Activated T-cell treated with anti-CD3 and anti-CD28 coated beads, Interleukin-2, amount 50 U/mL, for 48 hours (primary cell): ENCODE data around the gene COX18.
A peak's percentile ranks its signal among the peaks of the same experiment; 100 is the strongest.

Source experiments
- DNase-seq, 2 experiments: peaks; one replicate each; pipeline ENCODE4 v3.0.0-alpha.2; 2020

Gene COX18, protein sequence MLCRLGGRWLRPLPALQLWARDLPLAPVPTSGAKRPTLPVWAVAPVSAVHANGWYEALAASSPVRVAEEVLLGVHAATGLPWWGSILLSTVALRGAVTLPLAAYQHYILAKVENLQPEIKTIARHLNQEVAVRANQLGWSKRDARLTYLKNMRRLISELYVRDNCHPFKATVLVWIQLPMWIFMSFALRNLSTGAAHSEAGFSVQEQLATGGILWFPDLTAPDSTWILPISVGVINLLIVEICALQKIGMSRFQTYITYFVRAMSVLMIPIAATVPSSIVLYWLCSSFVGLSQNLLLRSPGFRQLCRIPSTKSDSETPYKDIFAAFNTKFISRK

DNA sequence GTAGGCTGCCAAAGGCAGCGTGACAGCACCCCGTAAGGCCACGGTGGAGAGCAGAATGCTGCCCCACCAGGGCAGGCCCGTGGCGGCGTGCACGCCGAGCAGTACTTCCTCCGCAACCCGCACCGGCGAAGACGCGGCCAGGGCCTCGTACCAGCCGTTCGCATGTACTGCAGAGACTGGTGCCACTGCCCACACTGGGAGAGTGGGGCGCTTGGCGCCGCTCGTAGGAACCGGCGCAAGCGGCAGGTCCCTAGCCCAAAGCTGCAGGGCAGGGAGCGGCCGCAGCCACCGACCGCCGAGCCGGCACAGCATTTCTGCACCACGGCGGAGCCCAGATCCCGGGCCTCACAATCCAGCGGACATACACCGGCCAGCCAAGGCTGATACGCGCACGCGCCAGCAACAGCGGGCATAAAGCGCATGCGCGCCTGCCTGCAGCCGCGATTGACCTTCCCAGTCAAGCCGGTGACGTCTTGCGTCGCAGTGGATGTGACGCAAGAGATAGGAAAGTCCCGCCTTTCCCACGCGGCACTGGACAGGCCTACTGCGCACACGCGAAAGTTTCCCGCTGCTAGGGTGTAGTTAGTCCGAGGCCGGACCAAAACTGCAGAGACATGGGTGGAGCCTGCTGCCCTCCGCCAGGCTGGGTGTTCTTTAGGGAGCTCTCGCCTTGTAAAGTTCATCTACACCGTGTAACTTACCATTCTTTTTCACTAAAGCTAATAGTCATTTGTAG is at the start of gene COX18:
Gene COX18, minus strand, starts transcription at position 379 of the 736 bp plus-strand sequence. Its CDS starts 67 bp downstream, at position 312.
- DNase-seq: peak; percentile 96

DNA sequence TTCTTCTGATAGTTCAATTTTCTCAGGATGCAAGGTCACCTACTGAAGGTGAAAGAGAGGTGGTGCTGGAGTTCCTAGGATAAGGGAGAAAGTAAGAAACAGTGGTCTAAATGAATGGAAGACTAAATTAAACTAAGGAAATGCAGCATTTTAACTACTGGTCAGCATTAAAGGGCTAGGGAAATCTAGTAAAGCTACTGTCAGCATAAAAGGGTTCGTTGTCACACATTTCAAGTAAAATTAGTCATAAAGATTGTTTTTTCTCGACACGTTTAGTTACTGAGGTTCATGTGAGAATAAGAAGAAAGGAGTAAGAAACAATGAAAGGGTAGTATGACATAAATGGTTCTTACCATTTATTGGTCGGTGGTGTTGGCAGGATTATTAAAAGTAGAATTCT is 40.0 kb upstream of the COX18 start:
- no peak for DNase-seq

DNA sequence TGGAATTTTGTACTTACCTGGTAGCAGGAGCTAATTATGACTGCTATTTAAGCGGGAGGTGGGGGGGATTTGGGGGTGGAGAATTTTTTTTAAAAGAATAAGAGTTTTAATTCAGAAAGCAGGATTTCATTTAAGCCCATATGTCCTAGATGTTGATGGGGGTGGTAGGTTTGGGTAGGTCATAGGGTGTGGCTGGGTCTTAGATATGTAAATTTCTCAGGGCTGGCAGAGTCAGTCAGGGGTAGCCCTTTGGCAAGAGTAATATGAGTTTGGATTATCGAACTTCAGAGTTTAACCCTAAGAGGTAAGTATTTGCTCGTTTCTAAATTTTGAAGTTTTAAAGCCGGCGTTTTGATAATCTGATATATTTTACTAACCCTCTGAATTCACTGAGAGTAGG is 35.2 kb upstream of the COX18 start:
- no peak for DNase-seq

DNA sequence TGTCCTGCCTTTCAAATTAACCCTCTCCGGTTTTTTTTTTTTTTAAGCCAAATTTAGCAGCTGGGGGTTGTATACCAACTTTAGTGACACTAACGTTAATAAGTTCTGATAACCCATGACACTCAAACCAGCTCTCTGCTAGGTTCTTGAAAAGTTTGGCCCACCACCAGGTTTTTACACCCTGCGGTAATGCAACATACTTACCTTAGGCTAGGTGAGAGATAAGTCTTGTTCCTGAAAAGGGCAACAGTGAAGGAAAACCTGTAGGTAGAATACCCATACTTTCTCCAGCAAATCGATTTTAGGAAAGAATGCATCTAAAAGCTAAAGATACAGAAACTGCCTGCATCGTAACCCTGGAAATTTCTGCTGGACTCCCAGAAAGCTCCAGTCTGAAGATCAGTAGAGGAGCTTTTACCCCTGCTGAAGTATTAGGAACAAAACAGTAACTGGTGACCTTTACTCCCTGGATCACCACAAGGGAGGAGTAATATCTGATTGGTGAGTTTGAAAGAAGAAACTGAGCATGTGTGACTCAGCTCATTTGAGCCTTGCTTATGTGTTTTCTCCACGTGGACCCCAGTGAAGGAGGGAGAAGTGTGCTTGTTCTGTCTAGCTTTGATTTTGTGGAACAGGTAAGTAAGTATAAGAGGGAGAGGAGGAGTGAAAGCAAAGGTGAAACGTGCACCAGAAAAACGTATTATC is 34.4 kb upstream of the COX18 start:
- DNase-seq: no peak

DNA sequence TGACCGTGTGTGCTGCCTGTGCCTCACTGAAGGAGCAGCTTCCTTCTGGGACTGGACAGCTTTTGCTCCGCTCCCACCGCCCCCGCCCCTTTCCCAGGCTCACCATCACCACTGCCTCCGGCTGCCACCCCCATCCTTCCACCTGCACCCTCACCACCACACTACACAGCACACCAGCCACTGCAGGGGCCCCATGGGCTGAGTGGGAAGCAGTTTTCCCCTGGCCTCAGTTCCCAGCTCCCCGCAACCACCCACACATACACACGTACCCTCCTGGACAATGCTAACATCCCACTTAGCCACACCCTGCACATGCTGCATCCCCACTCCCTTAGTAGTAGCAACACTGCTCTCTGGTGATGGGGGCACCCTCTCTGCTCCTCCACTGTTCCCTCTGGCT is 29.6 kb upstream of the COX18 start:
- DNase-seq: no peak

DNA sequence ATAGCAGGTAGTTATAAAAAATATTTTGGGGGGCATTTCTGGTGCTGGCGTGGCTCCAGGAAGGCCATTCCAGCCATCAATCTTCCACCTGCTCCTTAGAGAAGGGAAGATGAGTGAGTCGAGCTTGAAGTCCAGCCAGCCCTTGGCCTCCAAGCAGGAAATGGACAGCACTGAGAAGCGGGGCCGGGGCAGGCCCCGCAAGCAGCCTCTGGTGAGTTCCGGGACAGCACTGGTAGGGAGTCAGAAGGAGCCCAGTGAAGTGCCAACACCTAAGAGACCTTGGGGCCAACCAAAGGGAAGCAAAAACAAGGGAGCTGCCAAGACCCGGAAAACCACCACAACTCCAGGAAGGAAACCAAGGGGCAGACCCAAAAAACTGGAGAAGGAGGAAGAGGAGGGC is 29.2 kb upstream of the COX18 start:
- DNase-seq: no peak

DNA sequence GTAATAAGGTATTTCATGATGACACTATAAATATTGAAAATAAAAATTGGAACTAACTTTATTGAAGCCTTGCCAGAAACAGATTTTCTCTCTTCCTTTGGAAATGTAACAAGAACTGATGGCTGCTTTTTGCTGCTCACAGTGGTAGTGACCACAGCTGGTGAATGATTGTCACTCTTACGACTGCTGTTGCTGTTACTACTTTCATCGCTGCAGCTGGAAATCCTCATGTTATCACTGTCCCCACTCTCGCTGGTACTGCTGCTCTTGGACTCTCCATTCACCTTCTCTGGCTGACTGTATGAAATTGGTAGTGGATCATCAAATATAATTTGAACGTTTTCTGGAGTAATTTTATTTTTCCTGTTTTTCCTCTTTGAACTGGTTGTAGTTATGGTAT is 28.5 kb upstream of the COX18 start:
- no peak for DNase-seq

DNA sequence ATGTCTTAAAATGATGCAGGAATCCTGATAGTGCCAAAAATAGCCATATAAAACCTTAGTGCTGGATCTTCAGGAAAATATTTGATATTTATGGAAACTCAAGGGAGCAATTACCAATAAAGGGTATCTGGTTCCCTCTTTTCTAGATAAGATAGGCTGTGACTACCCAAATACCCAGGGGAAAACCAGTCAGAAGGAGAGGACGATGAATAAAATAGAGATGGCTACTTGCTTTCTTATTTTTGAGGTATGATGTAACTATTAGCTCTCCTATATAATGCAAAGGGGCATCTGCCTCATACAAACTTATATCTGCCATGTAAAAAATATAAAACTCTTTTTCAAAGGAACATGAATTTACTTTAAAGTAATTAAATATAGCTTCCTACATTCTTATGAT is 23.4 kb upstream of the COX18 start:
- no peak for DNase-seq

DNA sequence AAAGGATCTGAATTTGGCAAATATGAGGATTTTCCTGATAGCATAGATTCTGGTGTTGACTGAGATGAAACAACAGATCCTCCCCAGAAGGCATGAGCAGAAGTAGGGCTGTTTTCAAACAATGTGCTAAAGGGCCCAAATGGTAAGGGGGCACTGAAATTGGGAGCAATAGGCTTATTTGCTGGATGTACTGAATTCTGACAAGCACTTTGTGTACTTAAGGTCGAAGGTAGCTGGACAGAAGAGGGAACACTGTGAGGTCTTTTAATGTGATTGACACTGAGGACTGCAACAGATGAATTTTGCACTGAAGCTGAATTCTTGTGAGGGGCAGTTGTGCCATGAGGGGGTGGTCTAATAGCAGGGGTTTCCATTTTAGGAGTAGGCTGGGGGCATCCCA is 21.2 kb upstream of the COX18 start:
- DNase-seq: no peak

DNA sequence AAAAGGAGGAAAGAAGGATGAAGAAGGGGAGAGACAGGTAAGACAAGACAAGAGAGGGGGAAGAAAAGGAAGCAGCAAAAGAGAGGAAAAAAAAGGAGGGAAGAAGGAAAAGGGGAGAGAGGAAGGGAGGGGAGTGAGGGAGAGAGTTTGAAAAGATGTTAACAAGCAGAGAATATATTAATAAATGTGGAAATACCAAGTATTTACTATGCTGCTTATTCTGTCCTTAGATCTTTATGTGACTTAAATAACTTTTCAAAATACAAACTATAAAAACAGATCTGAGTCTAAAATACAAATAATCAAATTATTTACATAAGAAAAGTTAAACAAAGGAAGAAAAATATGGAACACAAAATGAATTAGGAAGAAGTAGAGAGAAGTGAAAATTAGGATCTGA is 18.4 kb upstream of the COX18 start:
- DNase-seq: no peak

DNA sequence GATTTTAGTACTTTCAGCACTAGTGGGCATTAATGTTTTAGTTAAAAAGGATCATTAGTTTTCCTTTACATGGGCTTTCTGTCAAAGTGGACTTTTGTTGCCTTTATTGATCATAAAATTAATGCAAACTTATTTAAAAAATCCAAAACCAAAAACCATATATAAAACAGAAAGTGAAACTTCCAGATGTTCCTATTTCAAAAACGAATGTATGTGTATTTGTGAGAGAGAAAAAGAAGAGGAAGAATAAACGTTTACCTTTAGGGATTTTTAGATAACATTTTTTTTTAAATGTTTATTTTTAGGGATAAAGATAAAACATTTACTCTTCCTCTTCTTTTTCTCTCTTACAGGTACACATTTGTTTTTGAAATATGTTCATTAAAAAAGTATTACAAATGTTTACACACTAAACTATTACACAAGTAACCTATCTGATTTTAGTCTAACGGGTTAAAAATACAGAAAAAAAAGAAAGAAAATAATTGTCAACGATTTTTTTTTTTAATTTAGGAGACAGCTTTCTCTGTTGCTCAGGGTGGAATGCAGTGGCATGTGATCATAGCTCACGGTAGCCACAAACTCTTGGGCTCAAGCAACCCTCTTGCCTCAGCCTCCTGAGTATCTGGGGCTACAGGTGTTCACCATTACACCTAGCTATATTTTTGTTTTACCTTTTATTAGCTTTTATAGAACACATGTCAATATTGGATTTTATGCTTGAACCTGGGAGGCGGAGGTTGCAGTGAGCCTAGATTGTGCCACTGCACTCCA is 16.8 kb upstream of the COX18 start:
- DNase-seq: no peak

DNA sequence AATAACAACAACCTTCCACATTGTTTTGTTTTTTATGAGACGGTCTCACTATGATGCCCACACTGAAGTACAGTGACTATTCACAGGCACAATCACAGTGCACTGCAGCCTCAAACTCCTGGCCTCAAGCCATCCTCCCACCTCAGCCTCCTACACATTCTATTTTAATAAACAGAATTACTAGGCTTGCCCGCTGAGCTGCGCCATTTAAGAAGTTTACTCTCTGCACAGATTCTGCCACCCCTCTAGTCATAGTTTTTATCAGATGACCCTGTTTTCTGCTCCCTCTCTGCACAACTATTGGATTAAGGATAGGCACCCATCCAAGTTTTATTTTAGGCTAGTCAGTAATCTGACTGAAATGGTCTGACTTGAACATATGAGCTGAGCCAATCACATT is 11.3 kb upstream of the COX18 start:
- no peak for DNase-seq

DNA sequence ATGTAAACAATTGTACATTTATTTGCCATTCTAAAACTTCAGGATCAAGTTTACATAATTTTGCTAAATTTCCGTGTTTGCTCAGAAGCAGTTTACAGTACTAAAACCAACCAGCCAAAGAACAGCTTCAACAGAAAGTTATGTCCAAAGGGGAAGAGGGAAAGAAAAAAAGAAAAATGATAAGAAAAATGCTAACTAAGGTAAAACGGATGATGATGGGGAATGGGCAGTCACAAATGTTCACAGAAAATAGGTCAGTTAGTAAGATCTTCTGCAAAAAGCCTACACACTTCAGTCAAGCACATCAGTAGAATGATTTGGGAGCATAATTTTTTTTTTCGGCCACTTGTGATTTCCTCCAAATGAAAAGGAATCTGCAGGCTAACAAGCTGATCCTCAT is 6.3 kb upstream of the COX18 start:
- DNase-seq: no peak

DNA sequence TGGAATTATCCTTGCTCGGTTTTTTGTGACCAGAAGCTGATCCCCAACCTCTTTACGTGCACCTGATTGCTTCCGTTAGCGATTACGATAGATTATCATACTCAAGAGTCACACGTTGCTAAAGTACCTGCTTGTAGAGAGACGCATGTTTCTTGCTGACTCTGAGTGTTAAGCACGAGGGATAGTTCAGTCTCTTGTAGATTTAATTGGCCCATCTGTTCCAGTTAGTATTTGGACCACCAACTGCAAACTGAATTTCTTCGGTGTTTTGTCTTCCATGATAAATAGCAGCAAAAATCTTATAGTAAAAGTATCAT is 516 bp upstream of the COX18 start:
- no peak for DNase-seq

DNA sequence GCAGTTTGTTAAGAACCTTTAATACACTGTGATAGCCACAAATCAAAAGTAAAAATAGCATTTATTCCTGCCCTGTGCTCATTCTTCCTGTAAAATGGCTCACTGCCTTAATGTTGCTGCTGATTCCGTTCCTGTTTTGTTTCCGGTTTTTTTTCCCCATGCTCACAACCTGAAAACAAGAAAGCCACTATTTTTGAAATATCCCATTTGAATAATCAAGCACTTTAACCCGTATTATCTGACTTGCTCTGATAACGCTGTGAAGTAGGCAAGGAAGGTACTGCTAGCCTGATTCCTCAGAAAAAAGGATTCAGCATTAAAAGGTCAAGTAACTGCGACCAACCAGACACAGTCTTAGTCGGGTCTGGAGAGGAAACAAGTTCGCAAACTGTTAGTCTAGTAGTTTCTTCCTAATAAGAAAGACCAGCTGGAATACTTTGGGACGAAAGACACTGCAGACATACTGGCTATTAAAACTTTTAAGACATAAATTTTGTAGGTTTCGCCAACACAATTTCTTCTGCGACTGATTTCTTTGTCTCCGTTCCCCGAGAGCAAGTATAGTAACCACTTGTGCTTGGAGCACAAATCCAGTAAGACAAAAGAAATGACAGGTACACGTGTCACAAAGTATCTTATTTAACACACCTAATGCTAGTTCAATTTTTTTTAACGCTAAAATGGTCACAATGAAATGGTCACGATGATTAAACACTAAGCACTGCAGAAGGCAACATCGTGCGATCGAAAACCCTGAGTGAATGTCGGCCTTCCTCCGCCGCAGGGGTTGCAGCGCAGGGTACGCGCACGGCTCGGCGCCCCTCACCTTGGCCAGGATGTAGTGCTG is 802 bp downstream of the COX18 start:
- no peak for DNase-seq

DNA sequence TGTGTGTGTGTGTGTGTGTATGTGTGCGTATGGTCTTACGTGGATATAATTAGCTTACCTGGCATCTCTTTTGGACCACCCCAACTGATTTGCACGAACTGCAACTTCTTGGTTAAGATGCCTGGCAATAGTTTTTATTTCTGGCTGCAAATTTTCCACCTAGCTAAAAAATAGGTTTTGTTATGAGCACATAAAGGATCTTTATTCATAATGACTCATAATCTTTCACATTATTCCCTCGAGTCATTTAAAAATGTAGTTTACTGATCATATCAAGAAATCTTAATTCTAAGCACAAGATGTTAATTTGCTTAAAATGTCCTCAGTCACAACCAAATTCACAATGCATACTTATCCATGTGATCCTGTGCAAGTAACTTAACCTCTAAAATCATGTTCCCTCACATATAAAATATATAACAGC is 1.5 kb downstream of the COX18 start:
- DNase-seq: no peak

DNA sequence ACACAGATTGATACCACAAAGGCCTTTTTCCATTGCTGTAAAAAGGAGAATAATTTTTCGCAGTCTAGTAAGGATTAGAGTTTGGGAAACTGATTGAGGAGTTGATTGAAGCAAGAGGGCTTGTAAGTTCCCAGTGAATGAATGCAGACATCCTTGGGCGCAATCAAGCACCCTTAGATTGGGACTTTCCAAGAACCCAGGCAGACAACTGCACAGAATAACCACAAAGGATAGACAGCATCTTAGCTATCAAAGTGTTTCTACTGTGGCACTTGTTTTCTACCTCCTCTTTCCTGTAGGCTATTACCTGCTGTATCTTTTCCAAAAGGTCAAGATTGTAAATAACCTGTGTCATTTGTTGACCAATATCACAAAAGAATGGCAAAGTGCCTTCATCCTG is 2.6 kb downstream of the COX18 start:
- no peak for DNase-seq

DNA sequence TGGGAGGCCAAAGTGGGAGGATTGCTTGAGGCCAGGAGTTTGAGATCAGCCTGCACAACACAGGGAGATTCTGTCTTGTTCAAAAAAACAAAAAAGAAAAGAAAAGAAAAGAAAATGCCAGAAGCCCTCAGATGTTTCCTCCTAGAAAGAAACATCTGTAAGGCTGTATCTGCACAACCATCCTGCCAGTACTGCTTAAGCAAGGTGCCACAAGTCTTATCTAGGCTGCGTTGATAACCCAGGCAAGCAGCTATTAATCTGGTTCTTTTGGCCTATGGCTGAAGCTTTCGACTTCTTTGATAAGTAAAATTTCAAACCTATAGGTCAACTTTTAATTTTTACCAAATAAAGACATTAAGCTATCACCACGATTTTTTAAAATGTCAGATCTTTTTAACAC is 3.1 kb downstream of the COX18 start:
- DNase-seq: no peak

DNA sequence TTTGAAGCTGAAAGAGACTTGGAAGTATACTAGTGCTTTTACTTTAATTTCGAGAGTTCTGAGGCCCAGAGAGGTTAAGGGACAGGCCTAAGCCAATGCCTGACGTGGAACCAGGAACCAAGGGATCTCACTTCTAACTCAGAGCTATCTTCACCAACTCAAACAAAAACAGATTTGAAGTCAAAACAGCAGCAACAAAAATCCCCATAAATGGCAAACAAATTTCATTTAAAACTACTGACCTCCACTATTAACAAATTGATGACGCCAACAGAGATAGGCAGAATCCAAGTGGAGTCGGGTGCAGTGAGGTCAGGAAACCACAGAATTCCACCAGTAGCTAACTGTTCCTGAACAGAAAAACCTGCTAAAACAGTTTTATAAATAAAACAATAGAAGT is 5.0 kb downstream of the COX18 start:
- DNase-seq: no peak

DNA sequence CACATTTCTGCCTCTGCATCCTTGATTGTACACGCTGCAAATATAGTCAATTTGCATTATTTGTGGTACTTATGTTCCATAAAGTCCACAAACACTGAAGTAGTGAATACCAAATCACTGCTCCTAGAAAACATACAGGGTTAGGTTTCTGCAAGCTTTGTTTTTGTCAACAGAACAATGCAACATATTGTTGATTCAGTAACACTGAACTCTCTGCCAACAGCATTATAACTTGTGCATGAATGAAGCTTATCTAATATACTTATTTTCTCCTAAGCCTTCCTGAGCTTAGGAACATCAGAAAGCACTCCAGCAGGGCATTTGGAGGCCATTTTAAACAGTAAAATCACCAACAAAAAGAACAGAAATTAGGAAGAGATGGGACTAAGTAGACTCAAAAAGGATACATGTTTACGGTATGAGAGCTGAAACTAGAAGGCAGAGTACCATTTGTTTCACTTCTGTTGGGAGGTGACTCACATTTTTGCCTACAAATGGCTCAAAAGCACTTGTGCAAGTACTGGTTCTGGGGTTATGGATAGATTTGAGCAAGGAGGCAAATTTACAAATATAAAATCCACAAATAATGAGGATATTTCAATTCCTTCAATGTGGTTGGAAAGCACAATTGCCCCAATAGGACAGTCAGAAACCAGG is 14.1 kb downstream of the COX18 start:
- no peak for DNase-seq

DNA sequence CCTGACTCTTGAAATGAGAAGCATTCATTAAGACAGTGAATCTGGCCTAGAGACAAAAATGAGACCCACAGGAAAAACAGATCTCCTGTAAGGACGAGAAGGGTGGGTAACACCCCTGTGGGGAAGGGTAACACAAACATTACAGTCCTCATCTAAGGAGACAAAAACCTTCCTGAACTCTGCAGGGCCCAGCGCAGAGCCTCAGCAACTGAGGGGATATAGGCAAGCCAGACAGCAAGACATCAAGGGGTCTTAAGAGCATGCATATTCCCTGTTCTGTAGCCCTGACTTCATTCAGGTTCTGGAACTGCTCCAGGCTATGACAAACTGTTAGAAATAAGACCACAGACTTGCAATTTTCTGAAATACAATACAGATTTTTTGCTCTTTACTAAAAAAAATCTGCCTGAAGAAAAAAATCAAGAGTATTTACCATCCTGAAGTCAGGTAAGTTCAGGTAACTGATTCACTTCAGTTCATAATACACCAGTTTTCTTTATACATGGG is 15.5 kb downstream of the COX18 start:
- DNase-seq: no peak

DNA sequence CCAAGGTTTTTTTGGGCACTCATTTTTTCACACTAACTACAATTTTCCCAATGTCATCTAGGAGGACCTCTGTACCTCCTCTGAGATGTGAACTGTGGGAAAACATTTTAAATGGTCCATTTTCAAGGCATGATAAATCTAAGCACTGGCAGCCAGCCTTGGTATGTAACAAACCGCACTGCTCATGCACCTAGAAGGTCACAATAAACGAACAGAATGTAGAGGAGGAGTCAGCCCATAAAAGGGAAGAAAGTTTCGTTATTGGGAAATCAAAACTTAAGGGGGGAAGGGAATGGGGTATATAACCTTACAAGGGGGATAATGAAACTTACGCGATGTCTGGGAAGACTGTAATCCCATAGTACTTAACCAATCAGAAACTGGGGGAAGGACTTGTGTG is 16.4 kb downstream of the COX18 start:
- no peak for DNase-seq
